ENCODE data around the gene ACIN1. TPM values are rescaled to one million over a fixed set of nuclear protein-coding genes. Genes with fewer than 3 reads are reported as not detected.

Gene ACIN1
- total RNA-seq, 4 donors from 2014 or later, result 89.6 to 124 (median 109) TPM

DNA sequence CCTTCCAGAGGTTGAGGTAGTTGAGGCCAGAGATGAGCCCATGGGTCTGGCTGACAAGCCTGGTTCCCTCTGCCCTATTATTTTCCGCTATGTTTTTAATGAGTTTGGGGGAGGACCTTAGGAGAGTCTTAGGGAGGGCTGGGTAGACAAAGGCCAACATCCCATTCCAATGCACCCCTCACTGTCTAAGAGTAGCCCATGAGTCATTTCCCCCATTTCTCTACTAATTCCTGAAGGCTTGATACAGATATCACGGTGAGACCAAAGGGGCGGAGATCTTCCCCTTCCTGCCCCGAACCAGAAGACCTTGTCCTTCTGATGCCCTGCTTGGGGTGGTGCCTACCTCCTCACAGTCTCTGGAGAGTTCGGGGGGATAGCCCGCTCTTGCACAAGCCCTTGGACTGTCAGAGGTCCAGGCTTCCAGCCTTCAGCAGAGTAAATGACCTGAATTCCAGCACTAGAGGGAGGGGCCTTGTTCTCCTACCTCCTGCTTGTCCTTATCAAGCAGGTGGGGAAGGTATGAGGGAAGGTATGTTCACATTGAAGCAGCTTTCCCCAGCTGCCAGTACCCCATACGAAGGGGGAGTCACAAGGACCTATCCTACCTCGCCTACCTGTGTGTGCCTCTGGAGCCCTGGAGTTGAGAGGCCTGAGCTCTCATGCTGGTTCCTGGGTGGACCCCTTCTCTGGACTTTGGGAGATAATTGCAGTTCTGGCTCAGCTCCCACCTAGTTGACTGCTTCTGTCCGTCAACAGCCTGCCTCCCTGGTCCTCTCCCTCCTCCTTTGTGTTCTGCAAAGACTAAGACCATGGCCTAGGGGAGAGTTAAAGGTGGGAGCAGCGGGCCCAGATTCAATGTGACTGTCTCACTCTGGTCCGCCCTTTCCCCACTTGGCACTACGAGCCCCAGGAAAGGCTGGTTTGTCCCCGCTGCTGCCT is 49.2 kb downstream of the ACIN1 start:
- TF ChIP-seq CTCF (IDR thresholded peaks at IDR 0.05; ENCODE audit: low read depth), result no peak

GRCh38 chr14:23044840-23045239 is 50.1 kb downstream of the ACIN1 start:
- TF ChIP-seq CTCF (IDR thresholded peaks at IDR 0.05; ENCODE audit: low read depth), result no peak

DNA sequence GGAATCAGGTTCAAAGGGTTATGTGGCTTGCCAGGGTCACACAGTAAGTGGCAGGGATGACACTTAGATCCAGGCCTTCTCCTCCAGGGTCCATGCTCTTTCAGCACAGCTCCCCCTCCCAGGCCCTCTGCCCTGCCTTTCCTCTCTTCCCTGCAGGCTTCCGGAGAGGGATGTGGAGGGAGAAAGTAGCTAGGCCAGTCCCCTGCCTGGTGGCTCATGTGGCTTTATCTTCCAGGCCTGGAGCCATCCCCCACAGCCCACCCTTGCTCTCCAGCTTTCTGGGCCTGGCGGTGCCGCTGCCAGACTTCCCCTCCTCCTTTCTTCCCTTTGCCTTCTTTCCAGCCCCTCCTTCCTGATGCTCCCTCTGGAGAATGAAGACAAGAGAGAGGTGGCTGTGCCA is 51.2 kb downstream of the ACIN1 start:
- no peak for TF ChIP-seq CTCF (IDR thresholded peaks at IDR 0.05; ENCODE audit: low read depth)

GRCh38 chr14:23043145-23043544 is 51.8 kb downstream of the ACIN1 start:
- no peak for TF ChIP-seq CTCF (IDR thresholded peaks at IDR 0.05; ENCODE audit: low read depth)

- TF ChIP-seq CTCF (IDR thresholded peaks at IDR 0.05; ENCODE audit: low read depth), result no peak
Observed at GRCh38 chr14:23042162-23042965, 52.6 kb downstream of the ACIN1 start, which contains the start of gene PSMB11. PSMB11 (plus strand) TSS chr14:23042212; CDS start chr14:23042226, 14 bp downstream.

DNA sequence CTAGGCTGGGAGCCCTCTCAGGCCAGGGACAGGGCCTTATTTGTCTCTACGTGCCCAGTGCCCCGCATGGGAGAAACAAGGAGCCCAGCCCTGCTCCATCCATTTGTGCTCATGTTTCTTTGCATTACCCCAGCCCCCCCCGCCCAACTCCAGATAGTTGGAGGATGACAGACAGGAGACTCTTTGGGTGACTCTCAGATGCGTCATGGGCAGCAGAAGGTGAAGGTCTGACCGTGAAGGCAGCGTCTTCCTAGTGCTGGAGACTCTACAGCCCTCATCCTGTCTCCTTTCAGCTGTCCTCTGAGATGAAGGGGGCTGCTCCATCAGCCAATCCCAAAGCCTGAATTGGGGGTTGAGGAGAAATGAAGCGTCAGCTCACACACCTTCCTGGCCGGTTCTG is 53.2 kb downstream of the ACIN1 start:
- TF ChIP-seq CTCF (IDR thresholded peaks at IDR 0.05; ENCODE audit: low read depth), result no peak

- TF ChIP-seq CTCF (IDR thresholded peaks at IDR 0.05; ENCODE audit: low read depth), result no peak
Observed at GRCh38 chr14:23040100-23040499, 54.8 kb downstream of the ACIN1 start.
